ENCODE measurements around the gene NEURL1B.

NEURL1B gene

GRCh38 chr5:172670005-172670402, 28.9 kb downstream of the NEURL1B start:
- peaks cover 4% of the 10 kb centered on the region for H3K27me3 ChIP-seq
- no peaks in the 10 kb centered on the region for H3K4me1 ChIP-seq (ENCODE audit: control insufficient read depth in 1 of 2, insufficient read depth in 1 of 2, low read depth in 1 of 2, low read length in 1 of 2)
- H3K9me3 ChIP-seq = no peaks in the 10 kb centered on the region
- TF ChIP-seq, protein P1, sequence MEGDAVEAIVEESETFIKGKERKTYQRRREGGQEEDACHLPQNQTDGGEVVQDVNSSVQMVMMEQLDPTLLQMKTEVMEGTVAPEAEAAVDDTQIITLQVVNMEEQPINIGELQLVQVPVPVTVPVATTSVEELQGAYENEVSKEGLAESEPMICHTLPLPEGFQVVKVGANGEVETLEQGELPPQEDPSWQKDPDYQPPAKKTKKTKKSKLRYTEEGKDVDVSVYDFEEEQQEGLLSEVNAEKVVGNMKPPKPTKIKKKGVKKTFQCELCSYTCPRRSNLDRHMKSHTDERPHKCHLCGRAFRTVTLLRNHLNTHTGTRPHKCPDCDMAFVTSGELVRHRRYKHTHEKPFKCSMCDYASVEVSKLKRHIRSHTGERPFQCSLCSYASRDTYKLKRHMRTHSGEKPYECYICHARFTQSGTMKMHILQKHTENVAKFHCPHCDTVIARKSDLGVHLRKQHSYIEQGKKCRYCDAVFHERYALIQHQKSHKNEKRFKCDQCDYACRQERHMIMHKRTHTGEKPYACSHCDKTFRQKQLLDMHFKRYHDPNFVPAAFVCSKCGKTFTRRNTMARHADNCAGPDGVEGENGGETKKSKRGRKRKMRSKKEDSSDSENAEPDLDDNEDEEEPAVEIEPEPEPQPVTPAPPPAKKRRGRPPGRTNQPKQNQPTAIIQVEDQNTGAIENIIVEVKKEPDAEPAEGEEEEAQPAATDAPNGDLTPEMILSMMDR (IDR thresholded peaks at IDR 0.05) = no peak
- H3K36me3 ChIP-seq = no peaks in the 10 kb centered on the region
- H3K4me3 ChIP-seq (ENCODE audit: low read depth in 1 of 2, low read length in 1 of 2) = no peak overlapping the region
- no peak overlapping the region for H3K27ac ChIP-seq

GRCh38 chr5:172670444-172670843, 29.4 kb downstream of the NEURL1B start:
- Histone ChIP-seq H3K36me3 (no peaks in the 10 kb centered on the region), H3K27me3 (peaks cover 4% of the 10 kb centered on the region), H3K4me1 (ENCODE audit: control insufficient read depth in 1 of 2, insufficient read depth in 1 of 2, low read depth in 1 of 2, low read length in 1 of 2) (no peaks in the 10 kb centered on the region), H3K4me3 (ENCODE audit: low read depth in 1 of 2, low read length in 1 of 2) (no peak overlapping the region), H3K27ac (no peak overlapping the region), H3K9me3 (no peaks in the 10 kb centered on the region)
- TF ChIP-seq, protein P1 (IDR thresholded peaks at IDR 0.05) = no peak

GRCh38 chr5:172671091-172671490, 30.0 kb downstream of the NEURL1B start:
- no peaks in the 10 kb centered on the region for H3K36me3 ChIP-seq
- no peaks in the 10 kb centered on the region for H3K9me3 ChIP-seq
- TF ChIP-seq, protein P1 (IDR thresholded peaks at IDR 0.05) = no peak
- H3K4me1 ChIP-seq (ENCODE audit: control insufficient read depth in 1 of 2, insufficient read depth in 1 of 2, low read depth in 1 of 2, low read length in 1 of 2) = no peaks in the 10 kb centered on the region
- no peak overlapping the region for H3K4me3 ChIP-seq (ENCODE audit: low read depth in 1 of 2, low read length in 1 of 2)
- H3K27me3 ChIP-seq = peaks cover 4% of the 10 kb centered on the region
- no peak overlapping the region for H3K27ac ChIP-seq

GRCh38 chr5:172672681-172673080, 31.6 kb downstream of the NEURL1B start:
- TF ChIP-seq, protein P1 (IDR thresholded peaks at IDR 0.05) = no peak
- no peaks in the 10 kb centered on the region for H3K9me3 ChIP-seq

GRCh38 chr5:172674155-172674554, 33.1 kb downstream of the NEURL1B start:
- Histone ChIP-seq H3K9me3 (no peaks in the 10 kb centered on the region), H3K4me3 (ENCODE audit: low read depth in 1 of 2, low read length in 1 of 2) (no peak overlapping the region), H3K36me3 (no peaks in the 10 kb centered on the region), H3K27me3 (peaks cover 1% of the 10 kb centered on the region), H3K4me1 (ENCODE audit: control insufficient read depth in 1 of 2, insufficient read depth in 1 of 2, low read depth in 1 of 2, low read length in 1 of 2) (no peaks in the 10 kb centered on the region), H3K27ac (no peak overlapping the region)
- TF ChIP-seq, protein P1 (IDR thresholded peaks at IDR 0.05) = no peak

More at GRCh38 chr5:172672681-172673080, 31.6 kb downstream of the NEURL1B start:
- Histone ChIP-seq H3K4me3 (ENCODE audit: low read depth in 1 of 2, low read length in 1 of 2) (no peak overlapping the region), H3K27ac (no peak overlapping the region), H3K27me3 (peaks cover 4% of the 10 kb centered on the region), H3K36me3 (no peaks in the 10 kb centered on the region), H3K4me1 (ENCODE audit: control insufficient read depth in 1 of 2, insufficient read depth in 1 of 2, low read depth in 1 of 2, low read length in 1 of 2) (no peaks in the 10 kb centered on the region)
